ENCODE results near the gene CLDN16. TPM values are rescaled to one million over a fixed set of nuclear protein-coding genes. Genes with fewer than 3 reads are reported as not detected.

Gene CLDN16
- total RNA-seq, 1 experiment from 2014 or later: 0.27 TPM

DNA sequence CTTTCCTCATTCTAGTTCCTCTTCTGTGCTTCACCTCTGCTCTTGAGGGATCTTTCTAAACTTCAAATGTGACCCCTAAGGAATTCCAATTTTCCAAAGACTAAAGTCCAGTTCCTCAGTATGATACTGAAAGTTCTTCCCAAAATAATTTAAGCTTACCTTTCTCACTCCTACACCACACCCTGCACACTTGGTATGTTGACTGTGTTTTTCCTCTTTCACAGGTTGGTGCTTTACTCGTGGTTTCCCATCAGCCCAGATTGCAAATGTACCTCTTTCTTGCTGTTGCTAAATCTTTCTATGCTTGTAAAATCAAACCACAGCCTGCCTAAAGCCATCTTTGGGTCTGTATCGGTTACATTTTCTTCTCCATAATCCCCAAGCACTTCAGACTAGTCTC, 30.5 kb upstream of the CLDN16 start:
- Histone ChIP-seq H3K27me3 (replicated peaks; ENCODE audit: control insufficient read depth, insufficient read depth, low read length) (no peaks in the 10 kb centered on the region), H3K36me3 (ENCODE audit: control insufficient read depth, insufficient read depth, low read length) (no peaks in the 10 kb centered on the region), H3K4me3 (ENCODE audit: low read depth, low read length) (no peak overlapping the region), H3K9me3 (no peaks in the 10 kb centered on the region), H3K4me1 (no peaks in the 10 kb centered on the region)
- Mint-ChIP-seq H3K4me1 (ENCODE audit: low read depth, unreplicated experiment) (peaks cover 16% of the 10 kb centered on the region), H3K9me3 (ENCODE audit: unreplicated experiment) (peaks cover 10% of the 10 kb centered on the region), H3K36me3 (ENCODE audit: insufficient read depth, unreplicated experiment) (no peaks in the 10 kb centered on the region), H3K4me3 (ENCODE audit: unreplicated experiment) (no peak overlapping the region), H3K27ac (ENCODE audit: unreplicated experiment) (no peak overlapping the region), H3K27me3 (ENCODE audit: insufficient read depth, unreplicated experiment) (no peaks in the 10 kb centered on the region)
- TF ChIP-seq, protein P1, sequence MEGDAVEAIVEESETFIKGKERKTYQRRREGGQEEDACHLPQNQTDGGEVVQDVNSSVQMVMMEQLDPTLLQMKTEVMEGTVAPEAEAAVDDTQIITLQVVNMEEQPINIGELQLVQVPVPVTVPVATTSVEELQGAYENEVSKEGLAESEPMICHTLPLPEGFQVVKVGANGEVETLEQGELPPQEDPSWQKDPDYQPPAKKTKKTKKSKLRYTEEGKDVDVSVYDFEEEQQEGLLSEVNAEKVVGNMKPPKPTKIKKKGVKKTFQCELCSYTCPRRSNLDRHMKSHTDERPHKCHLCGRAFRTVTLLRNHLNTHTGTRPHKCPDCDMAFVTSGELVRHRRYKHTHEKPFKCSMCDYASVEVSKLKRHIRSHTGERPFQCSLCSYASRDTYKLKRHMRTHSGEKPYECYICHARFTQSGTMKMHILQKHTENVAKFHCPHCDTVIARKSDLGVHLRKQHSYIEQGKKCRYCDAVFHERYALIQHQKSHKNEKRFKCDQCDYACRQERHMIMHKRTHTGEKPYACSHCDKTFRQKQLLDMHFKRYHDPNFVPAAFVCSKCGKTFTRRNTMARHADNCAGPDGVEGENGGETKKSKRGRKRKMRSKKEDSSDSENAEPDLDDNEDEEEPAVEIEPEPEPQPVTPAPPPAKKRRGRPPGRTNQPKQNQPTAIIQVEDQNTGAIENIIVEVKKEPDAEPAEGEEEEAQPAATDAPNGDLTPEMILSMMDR (IDR thresholded peaks at IDR 0.05; ENCODE audit: insufficient read depth in 1 of 2, low read depth in 1 of 2, low read length in 1 of 2, severe bottlenecking in 1 of 2, unreplicated experiment in 1 of 2): no peak
- DNase-seq: no peak
- intact Hi-C loops (cut with micrococcal nuclease; ENCODE audit: unreplicated experiment): no loop called here
- CTCF ChIA-PET: no interaction called here
- POLR2A ChIA-PET: interaction anchor here (0.7 kb wide), 1 partner anchor 181 kb away, joined by 3 read pairs; no protein-coding TSS in a partner anchor
- BruUV-seq (replicated peaks): no TSS peak

- no peaks in the 10 kb centered on the region for H3K27me3 Mint-ChIP-seq (ENCODE audit: insufficient read depth, unreplicated experiment)
These were observed 28.1 kb upstream of the CLDN16 start for GRCh38 chr3:190359813-190360212.

GRCh38 chr3:190360228-190360627, 27.7 kb upstream of the CLDN16 start:
- no peak for DNase-seq
- Mint-ChIP-seq H3K9me3 (ENCODE audit: unreplicated experiment) (peaks cover 5% of the 10 kb centered on the region), H3K27me3 (ENCODE audit: insufficient read depth, unreplicated experiment) (no peaks in the 10 kb centered on the region), H3K4me3 (ENCODE audit: unreplicated experiment) (no peak overlapping the region), H3K4me1 (ENCODE audit: low read depth, unreplicated experiment) (peaks cover 18% of the 10 kb centered on the region), H3K36me3 (ENCODE audit: insufficient read depth, unreplicated experiment) (no peaks in the 10 kb centered on the region), H3K27ac (ENCODE audit: unreplicated experiment) (no peak overlapping the region)
- no peaks in the 10 kb centered on the region for H3K4me1 ChIP-seq
- no peaks in the 10 kb centered on the region for H3K27me3 ChIP-seq (replicated peaks; ENCODE audit: control insufficient read depth, insufficient read depth, low read length)
- no TSS peak for BruUV-seq (replicated peaks)
- intact Hi-C loops (cut with micrococcal nuclease; ENCODE audit: unreplicated experiment): no loop called here
- ChIA-PET POLR2A (no interaction called here), CTCF (no interaction called here)
- H3K4me3 ChIP-seq (ENCODE audit: low read depth, low read length): no peak overlapping the region
- TF ChIP-seq, protein P1 (IDR thresholded peaks at IDR 0.05; ENCODE audit: insufficient read depth in 1 of 2, low read depth in 1 of 2, low read length in 1 of 2, severe bottlenecking in 1 of 2, unreplicated experiment in 1 of 2): no peak
- no peaks in the 10 kb centered on the region for H3K36me3 ChIP-seq (ENCODE audit: control insufficient read depth, insufficient read depth, low read length)
- no peaks in the 10 kb centered on the region for H3K9me3 ChIP-seq

More at GRCh38 chr3:190359813-190360212, 28.1 kb upstream of the CLDN16 start:
- no peaks in the 10 kb centered on the region for H3K36me3 Mint-ChIP-seq (ENCODE audit: insufficient read depth, unreplicated experiment)
- H3K4me3 Mint-ChIP-seq (ENCODE audit: unreplicated experiment): no peak overlapping the region
- no TSS peak for BruUV-seq (replicated peaks)
- Histone ChIP-seq H3K9me3 (no peaks in the 10 kb centered on the region), H3K4me1 (no peaks in the 10 kb centered on the region), H3K4me3 (ENCODE audit: low read depth, low read length) (no peak overlapping the region), H3K27me3 (replicated peaks; ENCODE audit: control insufficient read depth, insufficient read depth, low read length) (no peaks in the 10 kb centered on the region), H3K36me3 (ENCODE audit: control insufficient read depth, insufficient read depth, low read length) (no peaks in the 10 kb centered on the region)
- ChIA-PET POLR2A (no interaction called here), CTCF (no interaction called here)
- intact Hi-C loops (cut with micrococcal nuclease; ENCODE audit: unreplicated experiment): no loop called here
- peaks cover 18% of the 10 kb centered on the region for H3K4me1 Mint-ChIP-seq (ENCODE audit: low read depth, unreplicated experiment)
- no peak for DNase-seq
- TF ChIP-seq, protein P1 (IDR thresholded peaks at IDR 0.05; ENCODE audit: insufficient read depth in 1 of 2, low read depth in 1 of 2, low read length in 1 of 2, severe bottlenecking in 1 of 2, unreplicated experiment in 1 of 2): no peak
- peaks cover under 1% of the 10 kb centered on the region for H3K9me3 Mint-ChIP-seq (ENCODE audit: unreplicated experiment)
- no peak overlapping the region for H3K27ac Mint-ChIP-seq (ENCODE audit: unreplicated experiment)

Measured in Caco-2 (cell line).